HEK293 (cell line): Measurements from ENCODE around the gene LYSMD2.

Experiments used
- CTCF ChIA-PET: fragments of 350-600 bp; formaldehyde crosslinking; extraction: SDS; loops from one replicate; lab custom pipeline; 2021; ENCODE audit warnings: antibody characterized with exemption; lab: Yijun Ruan, JAX
- POLR2A ChIA-PET: fragments of 300-600 bp; formaldehyde crosslinking; extraction: SDS; loops from one replicate; lab custom pipeline; 2020; ENCODE audit warnings: antibody characterized with exemption, inconsistent platforms; lab: Yijun Ruan, JAX
- H3K27ac ChIP-seq: fragments of 200-500 bp; sonication (Bioruptor generic); 2 replicates; pipeline ENCODE4 v1.5.1; 2014; ENCODE audit warnings: low read depth, low read length, control low read depth, inconsistent platforms; ENCODE audit errors: extremely low read depth
- H3K36me3 ChIP-seq, 2 experiments: fragments of 200-500 bp in 1 of 2; sonication (Bioruptor generic) in 1 of 2; 1 replicate in 1 of 2; 2 replicates in 1 of 2; pipeline ENCODE4 v1.5.1; 2014 to 2017; ENCODE audit warnings: inconsistent platforms in 2 of 2, low read length in 2 of 2; ENCODE audit not compliant: control insufficient read depth in 2 of 2, insufficient read depth in 1 of 2
- H3K4me1 ChIP-seq: fragments of 200-500 bp; sonication (Bioruptor generic); 2 replicates; pipeline ENCODE4 v1.5.1; 2014; ENCODE audit warnings: mild to moderate bottlenecking, low read length, inconsistent platforms; ENCODE audit not compliant: control insufficient read depth, insufficient read depth
- H3K4me3 ChIP-seq: 2 replicates; pipeline ENCODE4 v1.5.1; 2011; ENCODE audit warnings: low read depth, mild to moderate bottlenecking, control low read depth, low read length, moderate library complexity
- H3K9me3 ChIP-seq: fragments of 200-500 bp; sonication (Bioruptor generic); 2 replicates; pipeline ENCODE4 v1.5.1; 2014; ENCODE audit warnings: low read depth, low read length, inconsistent platforms; ENCODE audit not compliant: control insufficient read depth, insufficient read depth
- EGR2 ChIP-seq: fragments of 450-650 bp; formaldehyde crosslinking; IDR thresholded peaks from 2 replicates; pipeline ENCODE4 v1.5.1; 2016; ENCODE audit warnings: low read depth, missing biosample characterization, missing genetic modification characterization
- GLI4 ChIP-seq: fragments of 450-650 bp; formaldehyde crosslinking; IDR thresholded peaks from 2 replicates; pipeline ENCODE4 v1.5.1; 2016; ENCODE audit warnings: missing biosample characterization, missing genetic modification characterization
- KLF1 ChIP-seq: fragments of 450-650 bp; formaldehyde crosslinking; IDR thresholded peaks from 2 replicates; pipeline ENCODE4 v1.5.1; 2016; ENCODE audit warnings: missing biosample characterization, missing genetic modification characterization
- KLF16 ChIP-seq: fragments of 450-650 bp; formaldehyde crosslinking; IDR thresholded peaks from 2 replicates; pipeline ENCODE4 v1.5.1; 2017; ENCODE audit warnings: missing biosample characterization, missing genetic modification characterization
- KLF9 ChIP-seq: fragments of 450-650 bp; formaldehyde crosslinking; IDR thresholded peaks from 2 replicates; pipeline ENCODE4 v1.5.1; 2016; ENCODE audit warnings: missing biosample characterization, missing genetic modification characterization, low read depth
- MEIS1 ChIP-seq: sonication (generic); formaldehyde crosslinking; IDR thresholded peaks from 2 replicates; pipeline ENCODE4 v1.8.1; 2022; ENCODE audit warnings: missing genetic modification reagents, mild to moderate bottlenecking, borderline replicate concordance
- ZBTB1 ChIP-seq: fragments of 450-650 bp; formaldehyde crosslinking; IDR thresholded peaks from 2 replicates; pipeline ENCODE4 v1.5.1; 2016; ENCODE audit warnings: missing biosample characterization, missing genetic modification characterization
- ZBTB20 ChIP-seq: fragments of 450-650 bp; formaldehyde crosslinking; IDR thresholded peaks from 2 replicates; pipeline ENCODE4 v1.5.1; 2016; ENCODE audit warnings: missing biosample characterization, missing genetic modification characterization
- ZBTB48 ChIP-seq: fragments of 450-650 bp; formaldehyde crosslinking; IDR thresholded peaks from 2 replicates; pipeline ENCODE4 v1.5.1; 2016; ENCODE audit warnings: missing biosample characterization, missing genetic modification characterization
- ZBTB7A ChIP-seq: fragments of 450-650 bp; formaldehyde crosslinking; IDR thresholded peaks from 2 replicates; pipeline ENCODE4 v1.5.1; 2016; ENCODE audit warnings: low read depth, missing biosample characterization, missing genetic modification characterization
- ZEB2 ChIP-seq: fragments of 450-650 bp; formaldehyde crosslinking; IDR thresholded peaks from 2 replicates; pipeline ENCODE4 v1.5.1; 2016; ENCODE audit warnings: missing biosample characterization, missing genetic modification characterization
- ZFP3 ChIP-seq: fragments of 450-650 bp; formaldehyde crosslinking; IDR thresholded peaks from 2 replicates; pipeline ENCODE4 v1.5.1; 2016; ENCODE audit warnings: low read depth, missing biosample characterization, missing genetic modification characterization
- ZFP37 ChIP-seq: fragments of 450-650 bp; formaldehyde crosslinking; IDR thresholded peaks from 2 replicates; pipeline ENCODE4 v1.5.1; 2016; ENCODE audit warnings: missing biosample characterization, missing genetic modification characterization
- ZFP41 ChIP-seq: fragments of 450-650 bp; formaldehyde crosslinking; IDR thresholded peaks from 2 replicates; pipeline ENCODE4 v1.5.1; 2016; ENCODE audit warnings: missing biosample characterization, missing genetic modification characterization, borderline replicate concordance
- ZNF169 ChIP-seq: fragments of 450-650 bp; formaldehyde crosslinking; IDR thresholded peaks from 2 replicates; pipeline ENCODE4 v1.5.1; 2016; ENCODE audit warnings: missing biosample characterization, missing genetic modification characterization
- ZNF19 ChIP-seq: fragments of 450-650 bp; formaldehyde crosslinking; IDR thresholded peaks from 2 replicates; pipeline ENCODE4; 2016; ENCODE audit warnings: missing biosample characterization, missing genetic modification characterization, low read depth
- ZNF221 ChIP-seq: fragments of 450-650 bp; formaldehyde crosslinking; IDR thresholded peaks from 2 replicates; pipeline ENCODE4 v1.5.1; 2017; ENCODE audit warnings: missing biosample characterization, missing genetic modification characterization, borderline replicate concordance
- ZNF335 ChIP-seq: fragments of 450-650 bp; formaldehyde crosslinking; conservative IDR thresholded peaks from 2 replicates; pipeline ENCODE4 v1.5.1; 2016; ENCODE audit warnings: missing biosample characterization, missing genetic modification characterization
- ZNF521 ChIP-seq: fragments of 450-650 bp; formaldehyde crosslinking; IDR thresholded peaks from 2 replicates; pipeline ENCODE4 v1.5.1; 2017; ENCODE audit warnings: missing biosample characterization, mild to moderate bottlenecking, missing genetic modification characterization
- ZNF558 ChIP-seq: fragments of 450-650 bp; formaldehyde crosslinking; IDR thresholded peaks from 2 replicates; pipeline ENCODE4 v1.5.1; 2016; ENCODE audit warnings: missing biosample characterization, missing genetic modification characterization
- ZNF76 ChIP-seq: fragments of 450-650 bp; formaldehyde crosslinking; IDR thresholded peaks from 2 replicates; pipeline ENCODE4; 2016; ENCODE audit warnings: low read depth, missing biosample characterization, missing genetic modification characterization, borderline replicate concordance
- ZNF785 ChIP-seq: fragments of 450-650 bp; formaldehyde crosslinking; IDR thresholded peaks from 2 replicates; pipeline ENCODE4 v1.5.1; 2016; ENCODE audit warnings: missing biosample characterization, missing genetic modification characterization
- ZNF837 ChIP-seq: fragments of 450-650 bp; formaldehyde crosslinking; IDR thresholded peaks from 2 replicates; pipeline ENCODE4 v1.5.1; 2016; ENCODE audit warnings: missing biosample characterization, missing genetic modification characterization
- TF ChIP-seq, protein P1 (sequence below): fragments of 450-650 bp; formaldehyde crosslinking; IDR thresholded peaks from 2 replicates; pipeline ENCODE4 v1.5.1; 2016; ENCODE audit warnings: missing biosample characterization, missing genetic modification characterization
- TF ChIP-seq, protein P2 (sequence below): fragments of 450-650 bp; formaldehyde crosslinking; IDR thresholded peaks from 2 replicates; pipeline ENCODE4 v1.5.1; 2016; ENCODE audit warnings: missing biosample characterization, missing genetic modification characterization
- TF ChIP-seq, protein P3 (sequence below): fragments of 450-650 bp; formaldehyde crosslinking; IDR thresholded peaks from 2 replicates; pipeline ENCODE4 v1.5.1; 2016; ENCODE audit warnings: missing biosample characterization, missing genetic modification characterization, borderline replicate concordance
- TF ChIP-seq, protein P4 (sequence below): fragments of 450-650 bp; formaldehyde crosslinking; IDR thresholded peaks from 2 replicates; pipeline ENCODE4 v1.5.1; 2016; ENCODE audit warnings: missing biosample characterization, missing genetic modification characterization
- TF ChIP-seq, protein P5 (sequence below): fragments of 450-650 bp; formaldehyde crosslinking; IDR thresholded peaks from 2 replicates; pipeline ENCODE4 v1.5.1; 2016; ENCODE audit warnings: missing biosample characterization, missing genetic modification characterization

Gene LYSMD2

DNA sequence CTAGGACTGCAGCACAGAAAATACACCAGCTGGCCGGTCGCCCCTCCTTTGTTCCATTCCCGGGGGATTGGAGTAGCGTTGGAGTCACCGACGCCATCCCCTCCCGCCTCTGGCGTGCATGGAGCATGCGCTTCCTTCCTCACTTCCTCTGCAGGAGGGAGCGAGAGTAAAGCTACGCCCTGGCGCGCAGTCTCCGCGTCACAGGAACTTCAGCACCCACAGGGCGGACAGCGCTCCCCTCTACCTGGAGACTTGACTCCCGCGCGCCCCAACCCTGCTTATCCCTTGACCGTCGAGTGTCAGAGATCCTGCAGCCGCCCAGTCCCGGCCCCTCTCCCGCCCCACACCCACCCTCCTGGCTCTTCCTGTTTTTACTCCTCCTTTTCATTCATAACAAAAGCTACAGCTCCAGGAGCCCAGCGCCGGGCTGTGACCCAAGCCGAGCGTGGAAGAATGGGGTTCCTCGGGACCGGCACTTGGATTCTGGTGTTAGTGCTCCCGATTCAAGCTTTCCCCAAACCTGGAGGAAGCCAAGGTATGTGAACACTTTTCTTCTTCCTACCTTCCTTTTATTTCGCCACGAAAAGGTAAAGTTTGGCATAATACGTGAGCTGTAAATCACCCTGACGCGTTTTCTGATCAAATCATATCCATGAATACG is 56.0 kb downstream of the LYSMD2 start, which contains the start of gene SCG3:
SCG3 (plus strand) TSS at position 201 of the 661 bp plus-strand sequence; CDS start at position 454, 253 bp downstream.
- Histone ChIP-seq H3K27ac (no peak within 1 kb of the TSS), H3K36me3 (no peaks in the 10 kb centered on the region), H3K9me3 (no peaks in the 10 kb centered on the region), H3K4me1 (no peaks in the 10 kb centered on the region), H3K4me3 (peak within 1 kb of the TSS; percentile 19)
- ChIA-PET POLR2A (interaction anchor here (0.6 to 1.2 kb wide), 3 partner anchors 89 to 250 kb away, joined by 3 to 4 read pairs (median 3); no protein-coding TSS in a partner anchor), CTCF (interaction anchor here (2.0 kb wide), 1 partner anchor 32 kb away, joined by 4 read pairs; no protein-coding TSS in a partner anchor)
- TF ChIP-seq ZFP3 (tag by site-specific recombination), result no peak
- no peak for TF ChIP-seq ZFP37 (tag by site-specific recombination)
- TF ChIP-seq, protein P1, sequence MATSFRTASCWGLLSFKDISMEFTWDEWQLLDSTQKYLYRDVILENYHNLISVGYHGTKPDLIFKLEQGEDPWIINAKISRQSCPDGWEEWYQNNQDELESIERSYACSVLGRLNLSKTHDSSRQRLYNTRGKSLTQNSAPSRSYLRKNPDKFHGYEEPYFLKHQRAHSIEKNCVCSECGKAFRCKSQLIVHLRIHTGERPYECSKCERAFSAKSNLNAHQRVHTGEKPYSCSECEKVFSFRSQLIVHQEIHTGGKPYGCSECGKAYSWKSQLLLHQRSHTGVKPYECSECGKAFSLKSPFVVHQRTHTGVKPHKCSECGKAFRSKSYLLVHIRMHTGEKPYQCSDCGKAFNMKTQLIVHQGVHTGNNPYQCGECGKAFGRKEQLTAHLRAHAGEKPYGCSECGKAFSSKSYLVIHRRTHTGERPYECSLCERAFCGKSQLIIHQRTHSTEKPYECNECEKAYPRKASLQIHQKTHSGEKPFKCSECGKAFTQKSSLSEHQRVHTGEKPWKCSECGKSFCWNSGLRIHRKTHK (tag by site-specific recombination), result no peak
- peak; percentile 88 for TF ChIP-seq ZEB2 (tag by site-specific recombination)
- TF ChIP-seq, protein P2, sequence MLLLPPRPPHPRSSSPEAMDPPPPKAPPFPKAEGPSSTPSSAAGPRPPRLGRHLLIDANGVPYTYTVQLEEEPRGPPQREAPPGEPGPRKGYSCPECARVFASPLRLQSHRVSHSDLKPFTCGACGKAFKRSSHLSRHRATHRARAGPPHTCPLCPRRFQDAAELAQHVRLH (tag by site-specific recombination), result no peak
- TF ChIP-seq ZFP41 (tag by site-specific recombination), result no peak
- no peak for TF ChIP-seq ZNF558 (tag by site-specific recombination)
- peak; percentile 62 for TF ChIP-seq KLF1 (tag by site-specific recombination)
- no peak for TF ChIP-seq ZBTB1 (tag by site-specific recombination)
- TF ChIP-seq ZBTB20, result no peak; the same call in 1 of the 2 replicates
- TF ChIP-seq, protein P3, sequence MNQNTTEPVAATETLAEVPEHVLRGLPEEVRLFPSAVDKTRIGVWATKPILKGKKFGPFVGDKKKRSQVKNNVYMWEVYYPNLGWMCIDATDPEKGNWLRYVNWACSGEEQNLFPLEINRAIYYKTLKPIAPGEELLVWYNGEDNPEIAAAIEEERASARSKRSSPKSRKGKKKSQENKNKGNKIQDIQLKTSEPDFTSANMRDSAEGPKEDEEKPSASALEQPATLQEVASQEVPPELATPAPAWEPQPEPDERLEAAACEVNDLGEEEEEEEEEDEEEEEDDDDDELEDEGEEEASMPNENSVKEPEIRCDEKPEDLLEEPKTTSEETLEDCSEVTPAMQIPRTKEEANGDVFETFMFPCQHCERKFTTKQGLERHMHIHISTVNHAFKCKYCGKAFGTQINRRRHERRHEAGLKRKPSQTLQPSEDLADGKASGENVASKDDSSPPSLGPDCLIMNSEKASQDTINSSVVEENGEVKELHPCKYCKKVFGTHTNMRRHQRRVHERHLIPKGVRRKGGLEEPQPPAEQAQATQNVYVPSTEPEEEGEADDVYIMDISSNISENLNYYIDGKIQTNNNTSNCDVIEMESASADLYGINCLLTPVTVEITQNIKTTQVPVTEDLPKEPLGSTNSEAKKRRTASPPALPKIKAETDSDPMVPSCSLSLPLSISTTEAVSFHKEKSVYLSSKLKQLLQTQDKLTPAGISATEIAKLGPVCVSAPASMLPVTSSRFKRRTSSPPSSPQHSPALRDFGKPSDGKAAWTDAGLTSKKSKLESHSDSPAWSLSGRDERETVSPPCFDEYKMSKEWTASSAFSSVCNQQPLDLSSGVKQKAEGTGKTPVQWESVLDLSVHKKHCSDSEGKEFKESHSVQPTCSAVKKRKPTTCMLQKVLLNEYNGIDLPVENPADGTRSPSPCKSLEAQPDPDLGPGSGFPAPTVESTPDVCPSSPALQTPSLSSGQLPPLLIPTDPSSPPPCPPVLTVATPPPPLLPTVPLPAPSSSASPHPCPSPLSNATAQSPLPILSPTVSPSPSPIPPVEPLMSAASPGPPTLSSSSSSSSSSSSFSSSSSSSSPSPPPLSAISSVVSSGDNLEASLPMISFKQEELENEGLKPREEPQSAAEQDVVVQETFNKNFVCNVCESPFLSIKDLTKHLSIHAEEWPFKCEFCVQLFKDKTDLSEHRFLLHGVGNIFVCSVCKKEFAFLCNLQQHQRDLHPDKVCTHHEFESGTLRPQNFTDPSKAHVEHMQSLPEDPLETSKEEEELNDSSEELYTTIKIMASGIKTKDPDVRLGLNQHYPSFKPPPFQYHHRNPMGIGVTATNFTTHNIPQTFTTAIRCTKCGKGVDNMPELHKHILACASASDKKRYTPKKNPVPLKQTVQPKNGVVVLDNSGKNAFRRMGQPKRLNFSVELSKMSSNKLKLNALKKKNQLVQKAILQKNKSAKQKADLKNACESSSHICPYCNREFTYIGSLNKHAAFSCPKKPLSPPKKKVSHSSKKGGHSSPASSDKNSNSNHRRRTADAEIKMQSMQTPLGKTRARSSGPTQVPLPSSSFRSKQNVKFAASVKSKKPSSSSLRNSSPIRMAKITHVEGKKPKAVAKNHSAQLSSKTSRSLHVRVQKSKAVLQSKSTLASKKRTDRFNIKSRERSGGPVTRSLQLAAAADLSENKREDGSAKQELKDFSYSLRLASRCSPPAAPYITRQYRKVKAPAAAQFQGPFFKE (tag by site-specific recombination), result no peak
- TF ChIP-seq ZNF785, result no peak
- TF ChIP-seq ZNF521, result no peak
- TF ChIP-seq ZBTB7A (tag by site-specific recombination), result no peak
- no peak for TF ChIP-seq ZNF76
- TF ChIP-seq ZNF221, result no peak
- no peak; the same call in 1 of the 2 replicates for TF ChIP-seq KLF9 (tag by site-specific recombination)
- no peak for TF ChIP-seq ZNF169 (tag by site-specific recombination)
- peak; percentile 77 for TF ChIP-seq ZBTB48 (tag by site-specific recombination)
- peak; percentile 45; the same call in 1 of the 2 replicates for TF ChIP-seq KLF16 (tag by site-specific recombination)
- no peak for TF ChIP-seq ZNF19
- no peak for TF ChIP-seq MEIS1 (CRISPR knock-in tag)
- no peak for TF ChIP-seq GLI4 (tag by site-specific recombination)
- TF ChIP-seq, protein P4, sequence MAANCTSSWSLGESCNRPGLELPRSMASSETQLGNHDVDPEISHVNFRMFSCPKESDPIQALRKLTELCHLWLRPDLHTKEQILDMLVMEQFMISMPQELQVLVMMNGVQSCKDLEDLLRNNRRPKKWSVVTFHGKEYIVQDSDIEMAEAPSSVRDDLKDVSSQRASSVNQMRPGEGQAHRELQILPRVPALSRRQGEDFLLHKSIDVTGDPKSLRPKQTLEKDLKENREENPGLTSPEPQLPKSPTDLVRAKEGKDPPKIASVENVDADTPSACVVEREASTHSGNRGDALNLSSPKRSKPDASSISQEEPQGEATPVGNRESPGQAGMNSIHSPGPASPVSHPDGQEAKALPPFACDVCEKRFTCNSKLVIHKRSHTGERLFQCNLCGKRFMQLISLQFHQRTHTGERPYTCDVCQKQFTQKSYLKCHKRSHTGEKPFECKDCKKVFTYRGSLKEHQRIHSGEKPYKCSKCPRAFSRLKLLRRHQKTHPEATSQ (tag by site-specific recombination), result no peak
- no peak for TF ChIP-seq ZNF837 (tag by site-specific recombination)
- TF ChIP-seq EGR2 (tag by site-specific recombination), result no peak
- TF ChIP-seq, protein P5, sequence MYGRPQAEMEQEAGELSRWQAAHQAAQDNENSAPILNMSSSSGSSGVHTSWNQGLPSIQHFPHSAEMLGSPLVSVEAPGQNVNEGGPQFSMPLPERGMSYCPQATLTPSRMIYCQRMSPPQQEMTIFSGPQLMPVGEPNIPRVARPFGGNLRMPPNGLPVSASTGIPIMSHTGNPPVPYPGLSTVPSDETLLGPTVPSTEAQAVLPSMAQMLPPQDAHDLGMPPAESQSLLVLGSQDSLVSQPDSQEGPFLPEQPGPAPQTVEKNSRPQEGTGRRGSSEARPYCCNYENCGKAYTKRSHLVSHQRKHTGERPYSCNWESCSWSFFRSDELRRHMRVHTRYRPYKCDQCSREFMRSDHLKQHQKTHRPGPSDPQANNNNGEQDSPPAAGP (tag by site-specific recombination), result peak; percentile 77
- TF ChIP-seq ZNF335 (tag by site-specific recombination), result no peak
